ENCODE measurements around the gene AGBL4. TPM values are rescaled to one million over a fixed set of nuclear protein-coding genes. Genes with fewer than 3 reads are reported as not detected.

The AGBL4 gene
- total and polyA plus RNA-seq, 7 donors: 0.01 to 0.05 TPM; not detected in 5

DNA sequence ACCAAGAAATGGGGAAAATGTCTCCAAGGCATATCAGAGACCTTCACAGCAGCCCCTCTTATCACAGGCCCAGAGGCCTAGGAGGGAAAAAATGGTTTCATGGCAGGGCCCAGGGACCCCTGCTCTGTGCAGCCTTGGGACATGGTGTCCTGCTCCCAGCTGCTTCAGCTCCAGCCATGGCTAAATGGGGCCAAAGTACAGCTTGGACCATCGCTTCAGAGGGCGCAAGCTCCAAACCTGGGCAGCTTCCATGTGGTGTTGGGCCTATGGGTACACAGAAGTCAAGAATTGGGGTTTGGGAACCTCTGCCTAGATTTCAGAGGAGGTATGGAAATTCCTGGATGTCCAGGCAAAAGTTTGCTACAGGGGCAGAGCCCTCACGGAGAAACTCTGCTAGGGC lies 964.7 kb downstream of the AGBL4 start:
- no peak overlapping the region for H3K4me3 ChIP-seq
- H3K36me3 ChIP-seq (ENCODE audit: insufficient read depth in 1 of 2, low read depth in 1 of 2): no peaks in the 10 kb centered on the region
- TF ChIP-seq, protein P1, sequence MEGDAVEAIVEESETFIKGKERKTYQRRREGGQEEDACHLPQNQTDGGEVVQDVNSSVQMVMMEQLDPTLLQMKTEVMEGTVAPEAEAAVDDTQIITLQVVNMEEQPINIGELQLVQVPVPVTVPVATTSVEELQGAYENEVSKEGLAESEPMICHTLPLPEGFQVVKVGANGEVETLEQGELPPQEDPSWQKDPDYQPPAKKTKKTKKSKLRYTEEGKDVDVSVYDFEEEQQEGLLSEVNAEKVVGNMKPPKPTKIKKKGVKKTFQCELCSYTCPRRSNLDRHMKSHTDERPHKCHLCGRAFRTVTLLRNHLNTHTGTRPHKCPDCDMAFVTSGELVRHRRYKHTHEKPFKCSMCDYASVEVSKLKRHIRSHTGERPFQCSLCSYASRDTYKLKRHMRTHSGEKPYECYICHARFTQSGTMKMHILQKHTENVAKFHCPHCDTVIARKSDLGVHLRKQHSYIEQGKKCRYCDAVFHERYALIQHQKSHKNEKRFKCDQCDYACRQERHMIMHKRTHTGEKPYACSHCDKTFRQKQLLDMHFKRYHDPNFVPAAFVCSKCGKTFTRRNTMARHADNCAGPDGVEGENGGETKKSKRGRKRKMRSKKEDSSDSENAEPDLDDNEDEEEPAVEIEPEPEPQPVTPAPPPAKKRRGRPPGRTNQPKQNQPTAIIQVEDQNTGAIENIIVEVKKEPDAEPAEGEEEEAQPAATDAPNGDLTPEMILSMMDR (IDR thresholded peaks at IDR 0.05): no peak
- 88 to 98% (median 92%) methylated on average over 3 of the region's 3 CpGs for WGBS, 3 donors
- ATAC-seq (no peak), DNase-seq (no peak)
- no peaks in the 10 kb centered on the region for H3K4me1 ChIP-seq
- H3K9me3 ChIP-seq: no peaks in the 10 kb centered on the region
- no peak overlapping the region for H3K27ac ChIP-seq
- peaks cover 0 to 3% (median 0%) of the 10 kb centered on the region in 3 donors for H3K27me3 ChIP-seq (ENCODE audit: insufficient read depth in 3 of 3, low read length in 2 of 3)
- intact Hi-C loops (cut with DNase I): no loop called here

GRCh38 chr1:49052102-49052501 lies 971.7 kb downstream of the AGBL4 start:
- H3K4me1 ChIP-seq: no peaks in the 10 kb centered on the region
- no peak overlapping the region for H3K4me3 ChIP-seq
- H3K9me3 ChIP-seq: no peaks in the 10 kb centered on the region
- TF ChIP-seq, protein P1 (IDR thresholded peaks at IDR 0.05): no peak
- no peaks in the 10 kb centered on the region for H3K27me3 ChIP-seq (ENCODE audit: insufficient read depth in 3 of 3, low read length in 2 of 3)
- no peak for ATAC-seq
- intact Hi-C loops (cut with DNase I): no loop called here
- no peak overlapping the region for H3K27ac ChIP-seq
- H3K36me3 ChIP-seq (ENCODE audit: insufficient read depth in 1 of 2, low read depth in 1 of 2): no peaks in the 10 kb centered on the region
- no peak for DNase-seq
- 77 to 95% (median 81%) methylated on average over 1 of the region's 1 CpG for WGBS, 3 donors

DNA sequence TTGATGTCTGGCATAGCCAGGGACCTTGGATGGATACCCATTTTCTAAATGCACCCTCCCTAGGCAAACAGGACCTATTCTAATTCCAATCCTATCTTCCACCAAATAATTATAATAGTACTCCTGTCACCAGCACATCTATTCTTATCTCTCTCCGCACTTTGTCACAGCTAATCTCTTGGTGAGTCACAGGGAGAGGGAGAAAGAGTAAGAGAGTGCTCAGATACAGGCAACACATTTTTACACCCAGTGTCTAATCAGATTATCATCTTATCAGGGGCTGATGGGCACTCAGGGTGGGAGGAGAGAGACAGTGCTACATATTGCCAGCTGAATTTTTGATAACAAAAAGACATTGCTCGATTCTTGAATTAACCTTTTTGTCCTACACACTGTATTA lies 972.1 kb downstream of the AGBL4 start:
- Histone ChIP-seq H3K4me1 (no peaks in the 10 kb centered on the region), H3K27me3 (ENCODE audit: insufficient read depth in 3 of 3, low read length in 2 of 3) (no peaks in the 10 kb centered on the region), H3K36me3 (ENCODE audit: insufficient read depth in 1 of 2, low read depth in 1 of 2) (no peaks in the 10 kb centered on the region), H3K4me3 (no peak overlapping the region), H3K9me3 (no peaks in the 10 kb centered on the region), H3K27ac (no peak overlapping the region)
- no peak for ATAC-seq
- TF ChIP-seq, protein P1 (IDR thresholded peaks at IDR 0.05): no peak
- WGBS, 3 donors: 75 to 81% (median 79%) methylated on average over 2 of the region's 2 CpGs
- intact Hi-C loops (cut with DNase I): no loop called here
- no peak for DNase-seq

DNA sequence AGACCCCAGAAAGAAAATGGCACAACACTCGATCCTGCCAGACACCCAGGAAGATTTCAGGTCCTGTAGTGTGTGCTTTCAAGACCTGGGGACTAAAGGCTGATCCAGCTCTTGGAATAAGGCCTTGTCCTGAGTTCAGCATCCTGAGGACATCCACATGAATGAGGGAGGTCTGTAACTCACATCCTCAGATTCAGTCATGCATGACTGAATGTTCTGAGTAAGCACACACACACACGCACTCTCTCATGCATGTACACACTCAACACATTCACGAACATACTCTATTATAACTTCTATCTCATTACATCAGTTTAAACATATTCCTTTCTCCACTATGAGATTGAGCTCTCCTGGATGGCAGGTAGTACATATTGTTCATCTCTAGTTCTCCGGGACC lies 973.7 kb downstream of the AGBL4 start:
- intact Hi-C loops (cut with DNase I): no loop called here
- H3K27ac ChIP-seq: no peak overlapping the region
- no peaks in the 10 kb centered on the region for H3K36me3 ChIP-seq (ENCODE audit: insufficient read depth in 1 of 2, low read depth in 1 of 2)
- ATAC-seq (no peak), DNase-seq (no peak)
- no peaks in the 10 kb centered on the region for H3K27me3 ChIP-seq (ENCODE audit: insufficient read depth in 3 of 3, low read length in 2 of 3)
- WGBS, 3 donors: 74 to 89% (median 80%) methylated on average over 4 of the region's 4 CpGs
- H3K4me3 ChIP-seq: no peak overlapping the region
- H3K9me3 ChIP-seq: no peaks in the 10 kb centered on the region
- TF ChIP-seq, protein P1 (IDR thresholded peaks at IDR 0.05): no peak
- H3K4me1 ChIP-seq: no peaks in the 10 kb centered on the region

GRCh38 chr1:49048188-49048587 lies 975.6 kb downstream of the AGBL4 start:
- DNase-seq (no peak), ATAC-seq (no peak)
- intact Hi-C loops (cut with DNase I): no loop called here
- H3K27ac ChIP-seq: no peak overlapping the region
- no peak overlapping the region for H3K4me3 ChIP-seq
- TF ChIP-seq, protein P1 (IDR thresholded peaks at IDR 0.05): no peak
- no peaks in the 10 kb centered on the region for H3K9me3 ChIP-seq
- 30 to 39% (median 32%) methylated on average over 2 of the region's 2 CpGs for WGBS, 3 donors
- H3K4me1 ChIP-seq: no peaks in the 10 kb centered on the region
- no peaks in the 10 kb centered on the region for H3K36me3 ChIP-seq (ENCODE audit: insufficient read depth in 1 of 2, low read depth in 1 of 2)
- no peaks in the 10 kb centered on the region for H3K27me3 ChIP-seq (ENCODE audit: insufficient read depth in 3 of 3, low read length in 2 of 3)

All from psoas muscle (tissue), 8 donors.